Measurements from ENCODE around the gene LRRN2.

- no peak for TF ChIP-seq MYC (IDR thresholded peaks at IDR 0.05; ENCODE audit: borderline replicate concordance, low read length)
- peak; percentile 26; the same call in 1 of the 3 replicates for TF ChIP-seq CTCF (IDR thresholded peaks at IDR 0.05)
- no peak for TF ChIP-seq POLR2A (IDR thresholded peaks at IDR 0.05; ENCODE audit: low read length)
- TF ChIP-seq MAFK (IDR thresholded peaks at IDR 0.05; ENCODE audit: partially characterized antibody), result no peak
- TF ChIP-seq ESRRA (IDR thresholded peaks at IDR 0.05; ENCODE audit: borderline replicate concordance, low read length), result no peak
- TF ChIP-seq ZSCAN20 (CRISPR knock-in tag; IDR thresholded peaks at IDR 0.05), result no peak
- TF ChIP-seq, protein P1, sequence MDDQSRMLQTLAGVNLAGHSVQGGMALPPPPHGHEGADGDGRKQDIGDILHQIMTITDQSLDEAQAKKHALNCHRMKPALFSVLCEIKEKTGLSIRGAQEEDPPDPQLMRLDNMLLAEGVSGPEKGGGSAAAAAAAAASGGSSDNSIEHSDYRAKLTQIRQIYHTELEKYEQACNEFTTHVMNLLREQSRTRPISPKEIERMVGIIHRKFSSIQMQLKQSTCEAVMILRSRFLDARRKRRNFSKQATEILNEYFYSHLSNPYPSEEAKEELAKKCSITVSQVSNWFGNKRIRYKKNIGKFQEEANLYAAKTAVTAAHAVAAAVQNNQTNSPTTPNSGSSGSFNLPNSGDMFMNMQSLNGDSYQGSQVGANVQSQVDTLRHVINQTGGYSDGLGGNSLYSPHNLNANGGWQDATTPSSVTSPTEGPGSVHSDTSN (IDR thresholded peaks at IDR 0.05), result no peak
- TF ChIP-seq MAX (IDR thresholded peaks at IDR 0.05), result no peak
- no peak for TF ChIP-seq NPAS2 (CRISPR knock-in tag; IDR thresholded peaks at IDR 0.05; ENCODE audit: borderline replicate concordance)
- TF ChIP-seq HDAC2 (IDR thresholded peaks at IDR 0.05), result no peak
- TF ChIP-seq PHF8 (IDR thresholded peaks at IDR 0.05; ENCODE audit: borderline replicate concordance, low read depth), result no peak
- TF ChIP-seq, protein P2, sequence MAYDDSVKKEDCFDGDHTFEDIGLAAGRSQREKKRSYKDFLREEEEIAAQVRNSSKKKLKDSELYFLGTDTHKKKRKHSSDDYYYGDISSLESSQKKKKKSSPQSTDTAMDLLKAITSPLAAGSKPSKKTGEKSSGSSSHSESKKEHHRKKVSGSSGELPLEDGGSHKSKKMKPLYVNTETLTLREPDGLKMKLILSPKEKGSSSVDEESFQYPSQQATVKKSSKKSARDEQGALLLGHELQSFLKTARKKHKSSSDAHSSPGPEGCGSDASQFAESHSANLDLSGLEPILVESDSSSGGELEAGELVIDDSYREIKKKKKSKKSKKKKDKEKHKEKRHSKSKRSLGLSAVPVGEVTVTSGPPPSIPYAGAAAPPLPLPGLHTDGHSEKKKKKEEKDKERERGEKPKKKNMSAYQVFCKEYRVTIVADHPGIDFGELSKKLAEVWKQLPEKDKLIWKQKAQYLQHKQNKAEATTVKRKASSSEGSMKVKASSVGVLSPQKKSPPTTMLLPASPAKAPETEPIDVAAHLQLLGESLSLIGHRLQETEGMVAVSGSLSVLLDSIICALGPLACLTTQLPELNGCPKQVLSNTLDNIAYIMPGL (CRISPR knock-in tag; IDR thresholded peaks at IDR 0.05; ENCODE audit: borderline replicate concordance), result no peak
- TF ChIP-seq RFX5 (IDR thresholded peaks at IDR 0.05), result no peak
- no peak for TF ChIP-seq BCL3 (IDR thresholded peaks at IDR 0.05)
These were observed 6.8 kb upstream of the LRRN2 start for GRCh38 chr1:204692325-204692840.

Measured in A549 (cell line).